ENCODE results near the gene SYNGR1. TPM values are rescaled to one million over a fixed set of nuclear protein-coding genes. Genes with fewer than 3 reads are reported as not detected.
"Not testable (repeated sequence)": the region's sequence is repeated elsewhere in the genome, so short reads cannot be mapped to it uniquely, and the experiment has no call there.

The SYNGR1 gene
- polyA plus RNA-seq, 2 of the 4 experiments (the other 2 are of a cell fraction): 6.7 to 14.5 TPM

DNA sequence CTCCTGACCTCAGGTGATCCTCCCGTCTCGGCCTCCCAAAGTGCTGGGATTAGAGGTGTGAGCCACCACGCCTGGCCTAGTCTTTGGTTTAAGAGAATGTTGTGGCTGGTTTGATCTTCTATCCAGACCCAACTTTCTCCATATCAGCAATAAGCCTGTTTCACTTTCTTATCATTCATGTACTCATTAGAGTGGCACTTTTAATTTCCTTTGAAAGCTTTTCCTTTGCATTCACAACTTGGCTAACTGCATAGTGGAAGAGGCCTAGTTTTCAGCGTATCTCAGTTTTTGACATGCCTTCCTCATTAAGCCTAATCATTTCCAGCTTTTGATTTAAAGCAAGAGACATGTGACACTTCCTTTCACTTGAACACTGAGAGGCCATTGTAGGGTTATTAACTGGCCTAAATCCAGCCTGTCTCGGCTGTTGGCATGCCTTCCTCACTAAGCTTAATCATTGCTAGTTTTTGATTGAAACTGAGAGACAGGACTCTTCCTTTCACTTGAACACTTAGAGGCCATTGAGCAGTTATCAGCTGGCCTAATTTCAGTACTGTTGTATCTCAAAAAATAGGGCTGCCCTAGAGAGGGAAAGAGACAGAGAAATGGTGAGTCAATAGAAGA is 17.2 kb upstream of the SYNGR1 start (continued):
- TF ChIP-seq HOXB13 (CRISPR knock-in tag; IDR thresholded peaks at IDR 0.05; ENCODE audit: low read depth): no peak
- no peak for TF ChIP-seq GATA3 (IDR thresholded peaks at IDR 0.05; ENCODE audit: borderline replicate concordance)
- TF ChIP-seq TFCP2L1 (CRISPR knock-in tag; IDR thresholded peaks at IDR 0.05): no peak

DNA sequence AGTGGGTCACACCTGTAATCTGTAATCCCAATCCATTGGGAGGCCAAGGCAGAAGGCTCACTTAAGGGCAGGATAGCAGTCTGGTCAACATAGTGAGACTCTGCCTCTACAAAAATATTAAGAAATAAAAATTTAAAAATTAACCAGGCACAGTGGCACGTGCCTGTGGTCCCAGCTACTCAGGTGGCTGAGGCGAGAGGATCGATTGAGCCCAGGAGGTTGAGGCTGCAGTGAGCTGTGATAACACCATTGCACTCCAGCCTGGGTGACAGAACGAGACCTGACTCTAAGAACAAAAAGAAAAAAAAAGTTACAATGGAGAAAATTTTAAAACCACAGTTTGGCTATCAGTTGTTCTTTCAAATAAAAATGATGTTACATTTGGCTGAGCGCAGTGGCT is 13.4 kb upstream of the SYNGR1 start:
- FAIRE-seq (no peak), ATAC-seq (no peak), DNase-seq (ENCODE audit: low read depth in 1 of 2, low spot score in 1 of 2) (no peak)
- CTCF ChIA-PET: interaction anchor here (2.4 kb wide), 1 partner anchor 13 kb away, joined by 6 read pairs; the partner anchor contains the start of gene SYNGR1
- POLR2A ChIA-PET: no interaction called here
- H3K9me3 ChIP-seq: no peaks in the 10 kb centered on the region
- H3K4me1 ChIP-seq: peaks cover 5% of the 10 kb centered on the region; the same call in 1 of the 3 replicates
- no peak overlapping the region for H3K4me2 ChIP-seq
- H3K27ac ChIP-seq: no peak overlapping the region
- no peak for TF ChIP-seq NFE2L2 (conservative IDR thresholded peaks at IDR 0.05; ENCODE audit: low read length)
- TF ChIP-seq RARB (CRISPR knock-in tag; IDR thresholded peaks at IDR 0.05): no peak
- TF ChIP-seq, protein P1, sequence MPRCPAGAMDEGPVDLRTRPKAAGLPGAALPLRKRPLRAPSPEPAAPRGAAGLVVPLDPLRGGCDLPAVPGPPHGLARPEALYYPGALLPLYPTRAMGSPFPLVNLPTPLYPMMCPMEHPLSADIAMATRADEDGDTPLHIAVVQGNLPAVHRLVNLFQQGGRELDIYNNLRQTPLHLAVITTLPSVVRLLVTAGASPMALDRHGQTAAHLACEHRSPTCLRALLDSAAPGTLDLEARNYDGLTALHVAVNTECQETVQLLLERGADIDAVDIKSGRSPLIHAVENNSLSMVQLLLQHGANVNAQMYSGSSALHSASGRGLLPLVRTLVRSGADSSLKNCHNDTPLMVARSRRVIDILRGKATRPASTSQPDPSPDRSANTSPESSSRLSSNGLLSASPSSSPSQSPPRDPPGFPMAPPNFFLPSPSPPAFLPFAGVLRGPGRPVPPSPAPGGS (IDR thresholded peaks at IDR 0.05): no peak
- no peak for TF ChIP-seq CHD2 (IDR thresholded peaks at IDR 0.05; ENCODE audit: low read length, partially characterized antibody)
- TF ChIP-seq KDM5A (IDR thresholded peaks at IDR 0.05): no peak
- no peak for TF ChIP-seq RNF2 (IDR thresholded peaks at IDR 0.05; ENCODE audit: borderline replicate concordance, low read depth)
- TF ChIP-seq MAZ (IDR thresholded peaks at IDR 0.05; ENCODE audit: borderline replicate concordance, low read depth, low read length): no peak
- no peak for TF ChIP-seq CBX2 (IDR thresholded peaks at IDR 0.05; ENCODE audit: borderline replicate concordance, low read depth)
- no peak for TF ChIP-seq ESRRA (IDR thresholded peaks at IDR 0.05; ENCODE audit: borderline replicate concordance, low read length)
- TF ChIP-seq EHF (CRISPR knock-in tag; IDR thresholded peaks at IDR 0.05): no peak
- no peak for TF ChIP-seq HOXB5 (CRISPR knock-in tag; IDR thresholded peaks at IDR 0.05)
- TF ChIP-seq, protein P2, sequence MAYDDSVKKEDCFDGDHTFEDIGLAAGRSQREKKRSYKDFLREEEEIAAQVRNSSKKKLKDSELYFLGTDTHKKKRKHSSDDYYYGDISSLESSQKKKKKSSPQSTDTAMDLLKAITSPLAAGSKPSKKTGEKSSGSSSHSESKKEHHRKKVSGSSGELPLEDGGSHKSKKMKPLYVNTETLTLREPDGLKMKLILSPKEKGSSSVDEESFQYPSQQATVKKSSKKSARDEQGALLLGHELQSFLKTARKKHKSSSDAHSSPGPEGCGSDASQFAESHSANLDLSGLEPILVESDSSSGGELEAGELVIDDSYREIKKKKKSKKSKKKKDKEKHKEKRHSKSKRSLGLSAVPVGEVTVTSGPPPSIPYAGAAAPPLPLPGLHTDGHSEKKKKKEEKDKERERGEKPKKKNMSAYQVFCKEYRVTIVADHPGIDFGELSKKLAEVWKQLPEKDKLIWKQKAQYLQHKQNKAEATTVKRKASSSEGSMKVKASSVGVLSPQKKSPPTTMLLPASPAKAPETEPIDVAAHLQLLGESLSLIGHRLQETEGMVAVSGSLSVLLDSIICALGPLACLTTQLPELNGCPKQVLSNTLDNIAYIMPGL (CRISPR knock-in tag; IDR thresholded peaks at IDR 0.05; ENCODE audit: borderline replicate concordance): no peak
- WGBS (ENCODE audit: missing lambda C conversion rate): 78% methylated on average over 5 of the region's 5 CpGs
- H3K4me3 ChIP-seq: no peak overlapping the region

DNA sequence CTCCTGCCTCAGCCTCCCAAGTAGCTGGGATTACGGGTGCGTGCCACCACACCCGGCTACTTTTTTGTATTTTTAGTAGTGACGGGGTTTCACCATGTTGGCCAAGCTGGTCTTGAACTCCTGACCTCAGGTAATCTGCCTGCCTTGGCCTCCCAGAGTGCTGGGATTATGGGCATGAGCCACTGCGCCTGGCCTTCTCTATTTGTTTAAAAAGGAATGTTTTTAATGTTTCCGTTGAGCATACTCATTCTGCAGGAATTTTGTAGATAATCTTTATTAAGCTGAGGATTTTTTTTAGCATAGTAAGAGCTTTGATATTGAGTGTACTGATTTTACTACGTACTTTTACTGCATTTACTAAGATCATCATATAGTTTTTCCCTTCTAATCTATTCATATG is 10.0 kb upstream of the SYNGR1 start:
- ChIA-PET CTCF (interaction anchor here (1.1 to 2.2 kb wide), 2 partner anchors 9 to 20 kb away, joined by 3 to 9 read pairs; partner anchors contain the start of genes RPL3 and SYNGR1), POLR2A (interaction anchor here (1.0 kb wide), 1 partner anchor 60 kb away, joined by 3 read pairs; the partner anchor contains the start of gene TAB1)
- not testable (repeated sequence) for H3K4me3 ChIP-seq; ATAC-seq; DNase-seq (ENCODE audit: low read depth in 1 of 2, low spot score in 1 of 2); H3K4me1 ChIP-seq; H3K9me3 ChIP-seq; FAIRE-seq; H3K4me2 ChIP-seq; H3K27ac ChIP-seq
- 39% methylated on average over 7 of the region's 7 CpGs for WGBS (ENCODE audit: missing lambda C conversion rate)

DNA sequence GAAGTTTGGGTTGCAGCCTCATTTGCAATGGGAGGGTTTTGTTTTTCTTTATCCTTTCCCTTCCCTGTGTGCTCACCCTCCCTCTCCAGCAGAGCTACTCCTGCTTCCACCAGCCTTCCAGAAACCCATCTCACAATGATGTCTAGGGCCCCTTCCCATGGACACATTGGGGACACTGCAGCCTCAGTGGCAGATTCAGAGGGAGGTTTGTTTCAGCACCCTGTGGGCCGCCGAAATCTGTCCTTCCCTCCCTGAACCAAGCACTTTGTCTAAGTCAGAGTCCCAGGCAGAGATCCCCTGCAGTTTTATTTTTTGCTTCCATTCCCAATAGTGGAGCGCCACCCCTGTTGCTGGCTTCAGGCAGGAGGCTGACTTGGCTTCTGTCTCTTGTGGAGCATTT is 8.6 kb upstream of the SYNGR1 start:
- 75% methylated on average over 3 of the region's 3 CpGs for WGBS (ENCODE audit: missing lambda C conversion rate)
- no peak for FAIRE-seq
- Histone ChIP-seq H3K4me1 (peaks cover 5% of the 10 kb centered on the region; the same call in 1 of the 3 replicates), H3K9me3 (no peaks in the 10 kb centered on the region), H3K27ac (no peak overlapping the region), H3K4me3 (no peak overlapping the region), H3K4me2 (no peak overlapping the region)
- CTCF ChIA-PET: interaction anchor here (2.2 kb wide), 1 partner anchor 21 kb away, joined by 9 read pairs; the partner anchor contains the start of gene RPL3
- TF ChIP-seq RARB (CRISPR knock-in tag; IDR thresholded peaks at IDR 0.05): no peak
- TF ChIP-seq KDM1A (IDR thresholded peaks at IDR 0.05; ENCODE audit: low read depth): no peak
- TF ChIP-seq CBX2 (IDR thresholded peaks at IDR 0.05; ENCODE audit: borderline replicate concordance, low read depth): no peak
- TF ChIP-seq, protein P3, sequence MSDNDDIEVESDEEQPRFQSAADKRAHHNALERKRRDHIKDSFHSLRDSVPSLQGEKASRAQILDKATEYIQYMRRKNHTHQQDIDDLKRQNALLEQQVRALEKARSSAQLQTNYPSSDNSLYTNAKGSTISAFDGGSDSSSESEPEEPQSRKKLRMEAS (IDR thresholded peaks at IDR 0.05): no peak
- no peak for TF ChIP-seq CHD4 (IDR thresholded peaks at IDR 0.05; ENCODE audit: borderline replicate concordance)
- TF ChIP-seq PHF8 (IDR thresholded peaks at IDR 0.05; ENCODE audit: borderline replicate concordance, low read depth): no peak
- TF ChIP-seq HEYL (CRISPR knock-in tag; IDR thresholded peaks at IDR 0.05): no peak
- TF ChIP-seq SMC3 (IDR thresholded peaks at IDR 0.05): no peak
- DNase-seq (ENCODE audit: low read depth in 1 of 2, low spot score in 1 of 2): no peak
- no peak for ATAC-seq
- POLR2A ChIA-PET: no interaction called here

All from A549 (cell line).